Thyroid gland (tissue), 4 donors: ENCODE results near the gene VPS13C. TPM values are rescaled to one million over a fixed set of nuclear protein-coding genes. Genes with fewer than 3 reads are reported as not detected.

ENCODE experiments used
- DNase-seq, 2 donors: peaks; one replicate each; pipeline ENCODE4 v3.0.0-alpha.2; 2019
- H3K27ac ChIP-seq, 3 donors: fragments of 200-600 bp; sonication (generic); 1 replicate in 2 of 3; 2 replicates in 1 of 3; pipeline ENCODE4 v1.5.1; 2016 to 2019; ENCODE audit warnings: mild to moderate bottlenecking in 1 of 3, moderate library complexity in 1 of 3
- H3K27me3 ChIP-seq: fragments of 200-600 bp; sonication (generic); one replicate; pipeline ENCODE4 v1.5.1; 2019
- H3K36me3 ChIP-seq, 2 donors: fragments of 200-600 bp; sonication (generic); one replicate each; pipeline ENCODE4 v1.5.1; 2016 to 2019
- H3K4me1 ChIP-seq, 2 donors: fragments of 200-600 bp; sonication (generic); one replicate each; pipeline ENCODE4 v1.5.1; 2017 to 2019
- H3K4me3 ChIP-seq, 3 donors: fragments of 200-600 bp; sonication (generic); replicated peaks in 1 of 3; 1 replicate in 2 of 3; 2 replicates in 1 of 3; pipeline ENCODE4 v1.5.1; 2016; ENCODE audit warnings: mild to moderate bottlenecking in 1 of 3
- H3K9me3 ChIP-seq: fragments of 200-600 bp; sonication (generic); one replicate; pipeline ENCODE4 v1.5.1; 2017
- CTCF ChIP-seq, 6 experiments: fragments of 200-600 bp in 3 of 6; fragments of 450-650 bp in 3 of 6; sonication (generic) in 3 of 6; IDR thresholded peaks; one replicate each; pipeline ENCODE4 v1.5.1; 2016 to 2019; ENCODE audit warnings: antibody characterized with exemption in 6 of 6, mild to moderate bottlenecking in 2 of 6, inconsistent platforms in 1 of 6, moderate library complexity in 1 of 6
- POLR2A ChIP-seq, 2 donors: fragments of 450-650 bp; IDR thresholded peaks; one replicate each; pipeline ENCODE4 v1.6.1; 2017; ENCODE audit warnings: antibody characterized with exemption in 2 of 2, mild to moderate bottlenecking in 2 of 2, moderate library complexity in 1 of 2
- whole genome bisulfite sequencing, 2 donors: methylation state at CpG; one replicate each; pipeline ENCODE4 v1.1.5; 2017; 5-methylcytosine and 5-hydroxymethylcytosine counted together
- intact Hi-C: fragments of 100-400 bp; cut with DNase I; formaldehyde crosslinking; loops from one replicate; pipeline ENCODE4 v1.15.1; 2023
- total RNA-seq, 4 donors: library from RNA; depleted of rRNA; stranded (reverse); fragments of >200 nt; gene quantifications; one replicate each; pipeline ENCODE4 v1.2.3, GENCODE V29; 2016

The VPS13C gene
- total RNA-seq, 4 donors from 2014 or later, result 99.4 to 159 (median 119) TPM

- Histone ChIP-seq H3K27ac (no peak overlapping the region), H3K36me3 (no peaks in the 10 kb centered on the region), H3K9me3 (no peaks in the 10 kb centered on the region), H3K27me3 (no peaks in the 10 kb centered on the region), H3K4me1 (peaks cover 0 to 3% of the 10 kb centered on the region in 2 donors), H3K4me3 (no peak overlapping the region)
- peak; percentile 87 to 90 for DNase-seq
- intact Hi-C loops, result loop anchor here (10.0 kb wide), 2 partner anchors 129 to 1239 kb away; no protein-coding TSS in a partner anchor
- TF ChIP-seq CTCF (IDR thresholded peaks at IDR 0.05) (peak; percentile 90 to 95 (median 94)), POLR2A (IDR thresholded peaks at IDR 0.05) (no peak)
- WGBS, 2 donors, result 15 to 19% methylated on average over 16 of the region's 16 CpGs
Measured at GRCh38 chr15:61834076-61834697, 226.1 kb downstream of the VPS13C start.

- Histone ChIP-seq H3K36me3 (no peaks in the 10 kb centered on the region), H3K9me3 (no peaks in the 10 kb centered on the region), H3K27me3 (no peaks in the 10 kb centered on the region), H3K4me3 (no peak overlapping the region), H3K4me1 (peaks cover 0 to 3% of the 10 kb centered on the region in 2 donors), H3K27ac (no peak overlapping the region)
- WGBS, 2 donors, result 93 to 94% methylated on average over 6 of the region's 6 CpGs
- TF ChIP-seq CTCF (IDR thresholded peaks at IDR 0.05) (no peak), POLR2A (IDR thresholded peaks at IDR 0.05) (no peak)
- intact Hi-C loops, result loop anchor here (10.0 kb wide), 2 partner anchors 127 to 1237 kb away; no protein-coding TSS in a partner anchor
- no peak for DNase-seq
Measured at GRCh38 chr15:61832223-61832622, 228.0 kb downstream of the VPS13C start.

- H3K36me3 ChIP-seq, result no peaks in the 10 kb centered on the region
- no peak overlapping the region for H3K4me3 ChIP-seq
- H3K27ac ChIP-seq, result no peak overlapping the region
- intact Hi-C loops, result loop anchor here (10.0 kb wide), 2 partner anchors 127 to 1237 kb away; no protein-coding TSS in a partner anchor
- no peaks in the 10 kb centered on the region for H3K9me3 ChIP-seq
- peaks cover 0 to 3% of the 10 kb centered on the region in 2 donors for H3K4me1 ChIP-seq
- no peaks in the 10 kb centered on the region for H3K27me3 ChIP-seq
- no peak for DNase-seq
- TF ChIP-seq POLR2A (IDR thresholded peaks at IDR 0.05) (no peak), CTCF (IDR thresholded peaks at IDR 0.05) (no peak)
- 85 to 93% methylated on average over 10 of the region's 10 CpGs for WGBS, 2 donors
Measured at GRCh38 chr15:61831505-61831921, 228.7 kb downstream of the VPS13C start.

GRCh38 chr15:61830536-61831330 is 229.5 kb downstream of the VPS13C start:
- 76 to 86% methylated on average over 7 to 10 of the region's 12 CpGs for WGBS, 2 donors
- Histone ChIP-seq H3K9me3 (no peaks in the 10 kb centered on the region), H3K36me3 (no peaks in the 10 kb centered on the region), H3K27ac (no peak overlapping the region), H3K4me1 (peaks cover 0 to 3% of the 10 kb centered on the region in 2 donors), H3K4me3 (no peak overlapping the region), H3K27me3 (no peaks in the 10 kb centered on the region)
- intact Hi-C loops, result loop anchor here (10.0 kb wide), 2 partner anchors 126 to 1236 kb away; no protein-coding TSS in a partner anchor
- TF ChIP-seq CTCF (IDR thresholded peaks at IDR 0.05) (no peak), POLR2A (IDR thresholded peaks at IDR 0.05) (no peak)
- no peak for DNase-seq

- no peak for DNase-seq
- Histone ChIP-seq H3K4me3 (no peak overlapping the region), H3K9me3 (no peaks in the 10 kb centered on the region), H3K4me1 (no peaks in the 10 kb centered on the region), H3K36me3 (no peaks in the 10 kb centered on the region), H3K27ac (no peak overlapping the region), H3K27me3 (no peaks in the 10 kb centered on the region)
- no peak for TF ChIP-seq POLR2A (IDR thresholded peaks at IDR 0.05)
- no peak for TF ChIP-seq CTCF (IDR thresholded peaks at IDR 0.05)
- intact Hi-C loops, result loop anchor here (10.0 kb wide), 1 partner anchor 185 kb away; no protein-coding TSS in a partner anchor
- 89 to 91% methylated on average over 5 to 7 of the region's 7 CpGs for WGBS, 2 donors
Measured at GRCh38 chr15:61829514-61829889, 230.7 kb downstream of the VPS13C start.
